Renal pelvis (tissue), 4 donors: ENCODE data around the gene NBPF20. TPM values are rescaled to one million over a fixed set of nuclear protein-coding genes. Genes with fewer than 3 reads are reported as not detected.
"Not testable (repeated sequence)": the region's sequence is repeated elsewhere in the genome, so short reads cannot be mapped to it uniquely, and the experiment has no call there.

Experiments used
- DNase-seq: peaks from one replicate; pipeline ENCODE4 v3.0.0-alpha.2; 2013
- polyA plus RNA-seq, 3 donors: library from polyadenylated mRNA; unstranded; fragments of 120-200 nt; gene quantifications; one replicate each; pipeline ENCODE4 v1.2.1, GENCODE V29; 2013; ENCODE audit not compliant: insufficient read length in 3 of 3

The NBPF20 gene
- polyA plus RNA-seq, 3 donors: 1.2 to 2.3 (median 2.0) TPM

DNA sequence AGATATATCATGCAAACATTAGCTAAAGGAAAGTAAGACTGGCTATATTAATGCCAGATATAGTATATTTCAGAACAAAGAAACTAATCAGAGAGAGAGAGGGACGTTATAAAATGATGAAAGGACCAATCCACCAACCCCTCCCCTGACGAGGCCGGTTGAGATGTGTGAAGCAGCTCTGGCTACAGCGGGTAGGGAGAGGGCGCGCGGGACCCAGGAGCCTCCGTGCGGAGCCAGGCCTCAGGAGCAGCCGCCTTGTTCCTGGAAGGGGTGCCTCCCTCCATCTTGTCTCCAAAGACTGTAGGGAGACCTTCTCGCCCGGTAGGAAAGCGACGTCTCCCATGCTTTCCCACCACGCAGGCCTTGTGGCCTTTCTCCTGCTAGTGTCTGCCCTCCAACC is 5.4 kb upstream of the NBPF20 start:
- not testable (repeated sequence) for DNase-seq

DNA sequence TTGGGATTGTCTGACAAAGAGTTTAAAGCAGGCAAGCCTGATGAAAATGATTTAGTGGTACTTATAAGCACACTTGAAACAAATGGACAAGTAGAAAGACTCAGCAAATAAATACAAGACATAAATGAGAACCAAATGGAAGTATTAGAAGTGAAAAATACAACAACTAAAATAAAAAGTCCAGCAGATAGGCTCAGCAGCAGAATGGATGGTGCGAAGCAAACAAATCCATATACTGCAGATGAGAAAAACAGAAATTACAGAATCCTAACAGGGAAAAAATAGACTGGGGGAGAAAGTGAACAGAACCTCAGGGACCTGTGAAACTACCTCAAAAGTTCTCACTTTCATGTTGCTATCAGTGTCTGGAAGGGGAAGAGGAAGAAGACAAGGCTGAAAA is 3.9 kb upstream of the NBPF20 start:
- DNase-seq: not testable (repeated sequence)

DNA sequence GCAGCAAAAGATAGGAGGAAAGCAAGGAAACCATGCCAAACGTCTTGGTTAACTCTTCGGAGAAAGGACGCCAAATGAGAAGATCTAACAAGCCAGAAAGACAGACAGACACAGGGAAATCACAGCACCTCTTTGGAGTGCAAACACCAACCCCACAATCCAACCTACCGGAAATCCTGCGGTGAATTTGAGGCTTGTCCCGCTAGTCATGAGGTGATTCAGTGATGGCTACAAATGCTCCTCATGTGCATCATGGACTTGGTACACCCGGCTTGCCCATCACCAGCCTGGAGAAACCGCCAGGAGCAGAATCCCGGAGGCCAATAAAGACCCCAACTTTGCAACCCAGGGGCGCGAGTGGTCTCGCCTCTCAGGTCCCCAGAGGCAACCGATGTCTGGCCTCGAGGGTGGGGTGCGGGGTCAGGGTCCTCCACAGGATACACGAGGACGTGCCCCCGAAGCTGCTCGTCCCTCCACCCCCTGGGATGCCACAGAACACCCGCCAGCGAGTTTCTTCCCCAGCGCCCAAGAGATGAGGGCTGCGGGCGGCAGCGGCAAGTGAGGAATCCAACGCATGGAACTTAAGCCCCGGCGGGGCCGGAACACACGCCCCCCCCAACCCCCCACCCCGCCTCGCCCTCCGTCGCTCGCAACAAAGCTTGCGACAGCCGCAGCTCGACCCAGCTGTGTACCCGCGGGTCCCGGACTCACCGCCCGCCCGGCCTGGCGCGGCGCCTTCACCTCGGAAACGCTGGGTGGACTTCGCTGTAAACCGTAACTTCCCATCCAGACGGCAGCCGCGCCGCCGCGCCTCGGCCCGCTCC is 579 bp downstream of the NBPF20 start:
- not testable (repeated sequence) for DNase-seq

DNA sequence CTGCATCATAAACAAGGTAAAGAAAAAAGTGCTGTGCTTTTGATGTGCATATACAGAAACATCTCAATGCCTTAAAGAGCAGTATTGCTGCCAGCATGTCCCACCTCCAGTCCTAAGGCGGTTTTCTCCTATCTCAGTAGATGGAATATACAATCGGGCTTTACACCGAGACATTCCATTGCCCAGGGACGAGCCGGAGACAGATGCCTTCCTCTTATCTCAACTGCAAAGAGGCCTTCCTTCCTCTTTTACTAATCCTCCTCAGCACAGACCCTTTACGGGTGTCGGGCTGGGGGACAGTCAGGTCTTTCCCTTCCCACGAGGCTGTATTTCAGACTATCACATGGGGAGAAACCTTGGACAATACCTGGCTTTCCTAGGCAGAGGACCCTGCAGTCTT is 10.3 kb downstream of the NBPF20 start:
- not testable (repeated sequence) for DNase-seq

DNA sequence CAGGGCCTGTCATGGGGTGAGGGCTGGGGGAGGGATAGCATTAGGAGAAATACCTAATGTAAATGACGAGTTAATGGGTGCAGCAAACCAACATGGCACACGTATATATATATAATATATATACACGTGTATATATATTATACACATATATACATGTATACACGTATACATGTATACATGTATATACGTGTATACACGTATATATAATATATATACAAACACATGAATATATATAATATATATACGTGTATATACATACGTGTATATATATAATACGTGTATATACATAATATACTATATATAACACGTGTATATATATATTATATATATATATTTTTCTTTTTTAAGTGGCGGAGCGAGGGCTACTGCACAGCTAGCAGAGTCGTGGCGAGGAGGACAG is 18.1 kb downstream of the NBPF20 start:
- DNase-seq: not testable (repeated sequence)

DNA sequence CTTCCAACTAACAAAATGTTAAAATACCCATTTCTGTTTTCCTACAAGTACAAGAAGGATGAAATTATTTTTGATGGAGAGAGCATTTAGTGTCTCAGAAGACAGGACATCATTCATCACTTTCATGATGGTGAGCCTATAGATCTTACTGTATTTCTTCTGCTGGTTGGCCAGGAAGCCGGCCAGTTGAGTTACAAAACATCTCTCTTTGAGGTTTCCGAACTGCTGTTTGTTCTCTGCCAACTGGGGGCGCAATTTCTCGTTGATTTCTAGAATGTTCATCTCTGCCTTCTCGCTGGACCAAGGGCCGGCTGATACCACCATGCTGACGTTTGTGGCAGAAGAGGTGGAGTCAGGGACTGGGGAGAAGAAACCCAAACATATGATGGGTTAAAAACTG is 20.5 kb downstream of the NBPF20 start:
- not testable (repeated sequence) for DNase-seq

DNA sequence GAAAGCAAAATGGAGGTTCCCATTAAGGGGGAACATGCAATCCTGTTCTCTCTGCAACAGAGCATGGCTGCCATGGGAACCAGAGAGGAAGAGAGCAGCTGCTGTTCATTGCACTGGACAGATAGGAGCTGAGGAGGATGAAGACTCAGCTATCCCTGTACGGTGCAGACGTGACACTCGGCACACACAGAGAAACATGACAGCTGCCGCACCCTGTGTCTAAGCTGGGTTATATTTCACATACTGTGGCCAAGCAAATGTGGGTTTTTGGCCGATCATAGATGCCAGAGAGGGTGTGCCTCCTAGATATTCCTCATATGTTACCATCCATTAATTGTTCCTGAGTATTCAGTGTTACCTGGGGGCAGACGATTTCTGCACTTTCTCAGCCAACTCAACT is 24.7 kb downstream of the NBPF20 start:
- not testable (repeated sequence) for DNase-seq

Other genes with a start within 250 kb of the NBPF20 start
- not detected for gene PPIAL4D, start 183.4 kb downstream of the NBPF20 start, polyA plus RNA-seq
- 10 to 100 TPM; 39.7 to 47.1 (median 41.7) TPM for gene GPR89A, start 182.4 kb upstream of the NBPF20 start, polyA plus RNA-seq